H1 (cell line): Measurements from ENCODE around the gene OR4E2.

ENCODE experiments used
- BRCA1 ChIP-seq: IDR thresholded peaks from 2 replicates; pipeline ENCODE4 v1.6.1; 2012; ENCODE audit warnings: low read depth, low read length, improper control_type of control experiment
- CHD2 ChIP-seq: IDR thresholded peaks from 2 replicates; pipeline ENCODE4 v1.6.1; 2012; ENCODE audit warnings: low read length, improper control_type of control experiment
- CREB1 ChIP-seq: IDR thresholded peaks from 2 replicates; pipeline ENCODE4 v1.6.1; 2012; ENCODE audit warnings: inconsistent platforms
- EZH2 ChIP-seq: fragments of 200-600 bp; sonication (generic); IDR thresholded peaks from 2 replicates; pipeline ENCODE4 v1.7.1; 2012; ENCODE audit warnings: low read depth, mild to moderate bottlenecking, moderate library complexity, low read length, inconsistent platforms; ENCODE audit not compliant: severe bottlenecking
- GTF2F1 ChIP-seq: IDR thresholded peaks from 2 replicates; pipeline ENCODE4 v1.6.1; 2012; ENCODE audit warnings: low read depth, low read length, improper control_type of control experiment, borderline replicate concordance
- HDAC2 ChIP-seq, 2 experiments: fragments of 300-600 bp in 1 of 2; sonication (generic) in 1 of 2; IDR thresholded peaks; 2 replicates each; pipeline ENCODE4 v1.6.1; 2011 to 2012; ENCODE audit warnings: low read depth in 2 of 2, low read length in 2 of 2, mild to moderate bottlenecking in 2 of 2, moderate library complexity in 2 of 2, borderline replicate concordance in 1 of 2, inconsistent platforms in 1 of 2
- POLR2A ChIP-seq, 2 experiments: IDR thresholded peaks; 1 replicate in 1 of 2; 2 replicates in 1 of 2; pipeline ENCODE4 v1.6.1; 2011; ENCODE audit warnings: low read depth in 2 of 2, low read length in 2 of 2, mild to moderate bottlenecking in 2 of 2; ENCODE audit errors: control extremely low read depth in 1 of 2
- TAF7 ChIP-seq: optimal IDR thresholded peaks from 2 replicates; pipeline ENCODE3; 2011; ENCODE audit warnings: low read depth, mild to moderate bottlenecking, inconsistent platforms, low read length, moderate library complexity, borderline replicate concordance
- TF ChIP-seq, protein P1 (sequence below), 3 experiments: IDR thresholded peaks; 1 replicate in 2 of 3; 2 replicates in 1 of 3; pipeline versions ENCODE4 v1.5.1 to v1.6.1; 2011; ENCODE audit warnings: low read length in 3 of 3, mild to moderate bottlenecking in 3 of 3, inconsistent platforms in 2 of 3, low read depth in 1 of 3, moderate library complexity in 1 of 3; ENCODE audit not compliant: insufficient read depth in 1 of 3; ENCODE audit errors: control extremely low read depth in 1 of 3
- TF ChIP-seq, protein P2 (sequence below): IDR thresholded peaks from 2 replicates; pipeline ENCODE4 v1.6.1; 2012; ENCODE audit warnings: inconsistent platforms

DNA sequence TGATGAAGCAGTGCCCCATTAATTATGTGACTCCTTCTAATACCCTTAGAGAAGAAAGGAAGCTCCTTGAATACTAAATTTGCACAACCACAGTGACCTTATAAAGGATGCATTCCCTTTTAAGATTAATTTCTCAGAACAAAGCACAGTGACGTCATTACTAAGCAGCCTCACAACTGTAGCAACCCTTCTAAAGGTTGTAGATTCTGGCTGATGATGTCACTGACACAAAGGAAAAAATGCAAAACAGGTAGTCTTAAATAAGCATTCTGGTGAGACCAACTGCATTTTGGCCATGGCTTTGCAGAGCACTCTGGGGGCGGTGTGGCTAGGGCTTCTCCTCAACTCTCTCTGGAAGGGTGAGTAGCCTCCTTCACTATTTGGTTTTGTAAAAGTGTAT lies 58.4 kb downstream of the OR4E2 start:
- TF ChIP-seq GTF2F1: no peak
- TF ChIP-seq EZH2: no peak
- TF ChIP-seq HDAC2 (IDR thresholded peaks at IDR 0.05; ENCODE audit: borderline replicate concordance in 1 of 2, low read depth in 2 of 2, low read length in 2 of 2): no peak
- no peak for TF ChIP-seq CREB1
- TF ChIP-seq, protein P1, sequence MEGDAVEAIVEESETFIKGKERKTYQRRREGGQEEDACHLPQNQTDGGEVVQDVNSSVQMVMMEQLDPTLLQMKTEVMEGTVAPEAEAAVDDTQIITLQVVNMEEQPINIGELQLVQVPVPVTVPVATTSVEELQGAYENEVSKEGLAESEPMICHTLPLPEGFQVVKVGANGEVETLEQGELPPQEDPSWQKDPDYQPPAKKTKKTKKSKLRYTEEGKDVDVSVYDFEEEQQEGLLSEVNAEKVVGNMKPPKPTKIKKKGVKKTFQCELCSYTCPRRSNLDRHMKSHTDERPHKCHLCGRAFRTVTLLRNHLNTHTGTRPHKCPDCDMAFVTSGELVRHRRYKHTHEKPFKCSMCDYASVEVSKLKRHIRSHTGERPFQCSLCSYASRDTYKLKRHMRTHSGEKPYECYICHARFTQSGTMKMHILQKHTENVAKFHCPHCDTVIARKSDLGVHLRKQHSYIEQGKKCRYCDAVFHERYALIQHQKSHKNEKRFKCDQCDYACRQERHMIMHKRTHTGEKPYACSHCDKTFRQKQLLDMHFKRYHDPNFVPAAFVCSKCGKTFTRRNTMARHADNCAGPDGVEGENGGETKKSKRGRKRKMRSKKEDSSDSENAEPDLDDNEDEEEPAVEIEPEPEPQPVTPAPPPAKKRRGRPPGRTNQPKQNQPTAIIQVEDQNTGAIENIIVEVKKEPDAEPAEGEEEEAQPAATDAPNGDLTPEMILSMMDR (IDR thresholded peaks at IDR 0.05; ENCODE audit: control extremely low read depth in 1 of 3, insufficient read depth in 1 of 3, low read depth in 1 of 3, low read length in 3 of 3): no peak
- no peak for TF ChIP-seq POLR2A (IDR thresholded peaks at IDR 0.05; ENCODE audit: control extremely low read depth in 1 of 2, low read depth in 2 of 2, low read length in 2 of 2)
- no peak for TF ChIP-seq TAF7
- TF ChIP-seq, protein P2, sequence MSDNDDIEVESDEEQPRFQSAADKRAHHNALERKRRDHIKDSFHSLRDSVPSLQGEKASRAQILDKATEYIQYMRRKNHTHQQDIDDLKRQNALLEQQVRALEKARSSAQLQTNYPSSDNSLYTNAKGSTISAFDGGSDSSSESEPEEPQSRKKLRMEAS: no peak
- TF ChIP-seq BRCA1: no peak
- no peak for TF ChIP-seq CHD2
